ENCODE results near the gene RHBDF2. TPM values are rescaled to one million over a fixed set of nuclear protein-coding genes. Genes with fewer than 3 reads are reported as not detected.
"Not testable (repeated sequence)": the region's sequence is repeated elsewhere in the genome, so short reads cannot be mapped to it uniquely, and the experiment has no call there.

Gene RHBDF2
- total and polyA plus RNA-seq, 8 donors, result 4.6 to 175 (median 21.0) TPM

- no peak overlapping the region for H3K27ac ChIP-seq
- H3K4me3 ChIP-seq, result no peak overlapping the region
- intact Hi-C loops (cut with DNase I; ENCODE audit: low total_unique reads), result no loop called here
- TF ChIP-seq CTCF (IDR thresholded peaks at IDR 0.05), result no peak
- no peak for TF ChIP-seq EP300 (IDR thresholded peaks at IDR 0.05)
- no peak for TF ChIP-seq POLR2AphosphoS5 (IDR thresholded peaks at IDR 0.05)
- TF ChIP-seq POLR2A (IDR thresholded peaks at IDR 0.05), result no peak
- H3K36me3 ChIP-seq, result no peaks in the 10 kb centered on the region
- peaks cover under 1 to 23% (median 17%) of the 10 kb centered on the region in 4 donors for H3K4me1 ChIP-seq
- H3K9me3 ChIP-seq, result no peaks in the 10 kb centered on the region
- peaks cover 0 to 15% (median 0%) of the 10 kb centered on the region in 3 donors for H3K27me3 ChIP-seq
- WGBS, 5 donors, result 66 to 80% (median 75%) methylated on average over 15 of the region's 15 CpGs
- DNase-seq, result peak in 1 of 2 donors; percentile 65
These were observed 18.1 kb upstream of the RHBDF2 start for GRCh38 chr17:76519048-76519966.

DNA sequence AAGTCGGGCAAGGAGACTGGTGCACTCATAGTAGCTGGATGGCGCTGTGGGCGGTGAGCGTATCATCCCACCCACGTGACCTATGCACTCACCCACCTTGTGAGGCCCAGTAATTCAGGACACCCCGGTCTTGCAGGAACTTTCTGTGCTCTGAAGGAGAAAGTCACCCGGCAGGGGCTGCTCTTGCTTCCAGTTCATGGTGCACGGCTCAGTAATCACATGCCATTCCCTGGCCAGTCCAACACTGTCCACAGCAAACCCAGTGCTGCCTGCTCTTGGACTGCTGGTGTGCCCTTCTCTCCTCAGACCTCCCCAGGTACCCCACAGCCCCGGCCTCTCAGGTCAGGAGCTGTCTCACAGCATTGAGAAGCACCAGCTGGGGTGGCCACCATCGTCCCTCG lies 16.4 kb upstream of the RHBDF2 start:
- TF ChIP-seq POLR2AphosphoS5 (IDR thresholded peaks at IDR 0.05) (no peak), CTCF (IDR thresholded peaks at IDR 0.05) (no peak), EP300 (IDR thresholded peaks at IDR 0.05) (no peak), POLR2A (IDR thresholded peaks at IDR 0.05) (no peak)
- 78 to 89% (median 79%) methylated on average over 10 to 11 of the region's 11 CpGs for WGBS, 5 donors
- peaks cover 0 to 10% (median 6%) of the 10 kb centered on the region in 4 donors for H3K4me1 ChIP-seq
- no peak overlapping the region for H3K4me3 ChIP-seq
- no peak overlapping the region for H3K27ac ChIP-seq
- peaks cover 0 to 15% (median 0%) of the 10 kb centered on the region in 3 donors for H3K27me3 ChIP-seq
- no peak for DNase-seq
- intact Hi-C loops (cut with DNase I; ENCODE audit: low total_unique reads), result no loop called here
- H3K9me3 ChIP-seq, result no peaks in the 10 kb centered on the region
- no peaks in the 10 kb centered on the region for H3K36me3 ChIP-seq

DNA sequence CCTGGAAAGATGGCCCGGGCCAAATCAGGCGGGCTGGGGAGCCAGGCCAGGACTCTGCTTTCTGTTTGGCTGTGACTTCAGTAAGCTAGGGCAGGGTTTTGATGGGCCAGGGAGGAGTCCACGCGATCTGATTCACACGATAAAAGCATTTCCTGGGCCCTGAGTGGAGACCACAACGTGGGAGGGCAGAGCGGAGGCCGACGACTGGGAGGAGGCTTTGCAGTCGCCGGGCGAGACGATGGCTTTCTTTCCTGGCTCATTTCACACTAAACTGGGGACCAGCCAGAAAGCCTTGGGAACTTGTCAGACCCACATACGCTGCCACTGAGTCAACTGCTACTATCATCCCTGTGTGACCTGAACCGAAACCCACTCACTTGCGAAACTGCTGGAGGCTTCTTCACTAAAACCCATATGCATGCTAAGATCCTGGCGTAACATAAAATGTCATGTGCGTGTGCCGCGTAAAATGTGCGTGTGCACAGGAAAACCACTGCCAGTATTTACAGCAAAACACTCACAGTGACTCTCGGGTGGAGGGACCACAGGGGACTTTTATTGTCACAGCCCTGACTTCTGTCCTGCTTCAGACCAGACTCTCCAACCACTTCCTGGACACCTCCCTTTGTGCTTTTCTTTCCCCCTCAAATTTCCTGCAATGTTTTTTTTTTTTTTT lies 14.2 kb upstream of the RHBDF2 start:
- H3K36me3 ChIP-seq, result no peaks in the 10 kb centered on the region
- H3K27me3 ChIP-seq, result no peaks in the 10 kb centered on the region
- no peaks in the 10 kb centered on the region for H3K9me3 ChIP-seq
- DNase-seq, result peak; percentile 58 to 79
- WGBS, 5 donors, result 30 to 63% (median 56%) methylated on average over 22 of the region's 22 CpGs
- H3K27ac ChIP-seq, result peak overlapping the region; percentile 70 to 85 (median 81)
- peak; percentile 4 to 68 (median 58) for TF ChIP-seq POLR2AphosphoS5 (IDR thresholded peaks at IDR 0.05)
- TF ChIP-seq POLR2A (IDR thresholded peaks at IDR 0.05), result no peak
- peak overlapping the region in 2 of 4 donors; percentile 10 to 18 for H3K4me3 ChIP-seq
- peaks cover 0 to 28% (median 9%) of the 10 kb centered on the region in 4 donors for H3K4me1 ChIP-seq
- intact Hi-C loops (cut with DNase I; ENCODE audit: low total_unique reads), result no loop called here

GRCh38 chr17:76514355-76514754 lies 13.1 kb upstream of the RHBDF2 start:
- DNase-seq; H3K9me3 ChIP-seq; H3K36me3 ChIP-seq; H3K4me3 ChIP-seq; H3K27me3 ChIP-seq; intact Hi-C loops (cut with DNase I; ENCODE audit: low total_unique reads): not testable (repeated sequence)
- Histone ChIP-seq H3K27ac (peak overlapping the region in 4 of 5 donors; percentile 70 to 85 (median 81)), H3K4me1 (peaks cover 0 to 28% (median 9%) of the 10 kb centered on the region in 4 donors)
- 94 to 99% (median 96%) methylated on average over 6 of the region's 6 CpGs for WGBS, 5 donors

DNA sequence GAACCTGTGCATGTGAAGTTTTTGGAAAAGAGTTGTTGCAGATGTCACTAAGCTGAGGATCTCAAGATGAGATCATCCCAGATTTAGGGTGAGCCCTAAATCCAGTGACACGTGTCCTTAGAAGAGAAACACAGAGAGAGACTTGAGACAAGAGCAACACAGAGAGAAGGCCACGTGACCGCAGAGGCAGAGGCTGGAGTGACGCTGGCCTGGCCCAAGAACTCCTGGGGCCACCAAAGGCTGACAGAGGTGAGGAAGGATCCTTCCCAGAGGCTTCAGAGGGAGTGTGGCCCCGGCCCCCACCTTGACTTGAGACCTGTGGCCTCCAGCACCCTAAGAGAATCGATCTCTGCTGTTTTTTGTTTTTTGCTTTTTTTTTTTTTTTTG lies 12.1 kb upstream of the RHBDF2 start:
- Histone ChIP-seq H3K4me3 (no peak overlapping the region), H3K27ac (peak overlapping the region in 1 of 5 donors; percentile 14), H3K4me1 (peaks cover 0 to 28% (median 9%) of the 10 kb centered on the region in 4 donors), H3K9me3 (no peaks in the 10 kb centered on the region), H3K27me3 (no peaks in the 10 kb centered on the region), H3K36me3 (no peaks in the 10 kb centered on the region)
- TF ChIP-seq CTCF (IDR thresholded peaks at IDR 0.05) (no peak), POLR2A (IDR thresholded peaks at IDR 0.05) (no peak), EP300 (IDR thresholded peaks at IDR 0.05) (no peak), POLR2AphosphoS5 (IDR thresholded peaks at IDR 0.05) (no peak)
- DNase-seq, result no peak
- intact Hi-C loops (cut with DNase I; ENCODE audit: low total_unique reads), result no loop called here
- 62 to 76% (median 72%) methylated on average over 6 of the region's 6 CpGs for WGBS, 5 donors

Data from stomach (tissue), 9 donors.